NOMO-1 (cell line): ENCODE results near the gene AFAP1.

Experiments used
- DNase-seq, 2 experiments: peaks; one replicate each; lab custom pipeline; 2025; ENCODE audit not compliant: unreplicated experiment in 2 of 2; lab: John Stamatoyannopoulos, UW

The AFAP1 gene

GRCh38 chr4:7867701-7868435, 71.8 kb downstream of the AFAP1 start:
- no peak for DNase-seq

GRCh38 chr4:7867191-7867590, 72.5 kb downstream of the AFAP1 start:
- no peak for DNase-seq

DNA sequence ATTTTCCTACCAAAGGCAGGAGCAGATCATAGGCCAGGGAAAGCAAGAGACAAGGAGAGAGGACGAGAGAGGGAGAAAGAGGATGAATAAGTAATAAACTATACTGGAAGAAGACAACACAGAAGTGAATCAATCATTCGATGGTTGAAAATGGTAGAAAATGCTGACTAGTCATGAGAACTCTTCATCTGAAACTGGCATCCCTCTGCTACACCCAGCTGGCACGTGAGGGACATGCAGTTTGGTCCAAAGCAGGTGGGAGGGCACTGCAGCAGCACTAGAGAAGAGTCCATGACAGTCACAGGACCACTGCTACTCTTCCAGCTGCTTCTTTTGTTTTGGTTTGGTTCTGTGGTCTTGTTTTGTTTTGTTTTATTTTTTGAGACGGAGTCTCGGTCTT, 74.1 kb downstream of the AFAP1 start:
- no peak for DNase-seq

DNA sequence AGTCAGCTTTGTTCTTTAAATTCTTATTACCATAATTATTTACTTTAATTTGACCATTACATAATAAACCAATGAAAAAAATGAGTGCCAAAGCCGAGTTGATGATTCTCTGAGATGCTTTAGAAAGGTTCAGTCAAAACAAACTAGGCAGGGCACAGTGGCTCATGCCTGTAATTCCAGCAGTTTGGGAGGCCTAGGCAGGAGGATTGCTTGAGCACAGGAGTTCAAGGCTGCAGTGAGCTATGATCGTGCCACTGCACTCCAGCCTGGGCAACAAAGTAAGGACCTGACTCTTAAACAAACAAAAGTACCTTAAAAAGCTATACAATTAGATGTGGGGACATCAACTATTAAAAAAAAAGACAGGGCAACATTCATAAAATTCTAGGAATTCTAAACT, 75.0 kb downstream of the AFAP1 start:
- no peak for DNase-seq

- DNase-seq: no peak
Measured at GRCh38 chr4:7863911-7864681, 75.6 kb downstream of the AFAP1 start.

- no peak for DNase-seq
Measured at GRCh38 chr4:7862561-7863192, 77.0 kb downstream of the AFAP1 start.

DNA sequence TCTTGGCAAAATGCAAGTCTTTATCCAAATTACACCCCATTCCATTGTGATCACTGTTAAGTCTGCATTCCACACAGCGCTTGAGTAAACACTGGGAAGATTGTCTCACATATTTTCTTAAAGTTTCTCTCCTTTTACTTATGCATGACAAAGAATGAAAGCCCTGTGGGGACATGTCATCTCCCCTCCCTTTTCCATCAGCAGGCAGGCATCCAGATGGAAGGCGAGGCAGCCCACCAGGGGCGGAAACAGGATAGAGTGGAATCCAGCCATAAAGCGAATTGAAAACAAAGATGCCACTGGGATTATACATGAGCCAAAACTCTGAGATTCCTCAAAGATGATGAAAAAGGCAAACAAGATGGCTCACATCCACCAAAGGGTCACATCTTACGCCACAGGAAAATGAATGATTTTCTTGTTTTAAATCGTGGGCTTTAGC, 78.2 kb downstream of the AFAP1 start:
- DNase-seq: no peak

DNA sequence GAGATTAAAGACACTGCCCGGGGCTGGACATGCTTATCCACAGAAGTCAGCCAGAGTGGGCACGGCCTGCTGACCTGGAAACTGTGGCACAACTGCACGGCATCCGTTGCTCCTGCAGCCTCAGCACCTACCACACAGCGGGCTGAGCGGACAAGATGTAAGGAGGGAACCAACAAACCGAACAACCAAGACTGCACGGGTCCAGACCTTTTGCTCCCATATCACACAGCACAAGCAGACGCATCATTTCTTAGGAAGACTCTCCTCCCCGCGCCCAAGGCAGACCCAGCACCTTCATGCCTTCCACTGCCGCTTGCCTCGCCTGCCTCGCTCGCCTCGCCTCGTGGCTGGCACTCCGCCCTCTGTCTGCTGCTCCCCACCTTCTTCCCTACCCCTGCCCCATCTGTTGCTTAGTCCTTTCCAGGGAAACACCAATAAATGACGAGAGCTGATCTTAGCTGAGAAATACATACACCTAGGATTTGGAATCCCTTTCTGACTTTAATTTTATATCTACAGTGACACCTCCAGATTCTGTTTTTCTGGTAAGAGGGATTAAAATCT, 79.0 kb downstream of the AFAP1 start:
- DNase-seq: no peak

DNA sequence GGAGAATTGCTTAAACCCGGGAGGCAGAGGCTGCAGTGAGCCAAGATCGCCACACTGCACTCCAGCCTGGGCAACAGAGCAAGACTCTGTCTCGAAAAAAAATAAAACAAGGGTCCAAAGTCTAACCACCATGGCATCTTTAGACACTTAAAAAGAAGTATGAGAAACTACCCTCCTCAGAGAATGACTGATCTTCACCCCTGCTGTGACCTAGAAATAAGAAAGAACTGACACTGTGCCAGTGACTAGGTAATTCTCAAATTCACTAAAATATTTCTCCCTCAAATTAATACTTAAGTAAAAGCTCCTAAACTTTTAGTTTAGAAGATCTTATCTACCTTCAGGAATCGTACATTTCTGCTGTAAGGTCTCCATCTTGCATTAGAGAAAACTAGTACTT, 80.3 kb downstream of the AFAP1 start:
- no peak for DNase-seq

GRCh38 chr4:7858498-7858897, 81.2 kb downstream of the AFAP1 start:
- no peak for DNase-seq

- DNase-seq: no peak
Measured at GRCh38 chr4:7857993-7858392, 81.7 kb downstream of the AFAP1 start.

DNA sequence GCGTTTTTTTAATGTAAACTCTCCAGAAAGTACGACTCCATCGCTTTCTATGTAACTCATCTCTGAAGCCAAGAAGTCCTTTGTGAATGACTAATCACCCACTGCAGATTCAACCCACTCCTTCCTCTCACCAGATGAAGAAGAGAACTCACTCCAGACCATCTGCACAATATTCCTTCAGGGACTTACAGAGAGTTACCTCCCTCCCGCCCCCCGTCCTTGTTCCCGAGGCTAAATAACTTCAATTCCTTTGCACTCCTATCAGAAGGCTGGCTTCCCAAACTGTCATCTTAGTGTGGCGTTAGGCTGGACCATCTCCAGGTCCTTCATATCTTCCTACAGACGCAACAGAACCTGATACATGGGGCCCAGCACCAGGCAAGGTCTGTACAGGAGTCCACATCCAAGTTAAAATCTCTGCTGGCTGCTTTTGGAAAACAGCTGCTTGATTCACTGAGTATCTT, 82.4 kb downstream of the AFAP1 start:
- DNase-seq: no peak

DNA sequence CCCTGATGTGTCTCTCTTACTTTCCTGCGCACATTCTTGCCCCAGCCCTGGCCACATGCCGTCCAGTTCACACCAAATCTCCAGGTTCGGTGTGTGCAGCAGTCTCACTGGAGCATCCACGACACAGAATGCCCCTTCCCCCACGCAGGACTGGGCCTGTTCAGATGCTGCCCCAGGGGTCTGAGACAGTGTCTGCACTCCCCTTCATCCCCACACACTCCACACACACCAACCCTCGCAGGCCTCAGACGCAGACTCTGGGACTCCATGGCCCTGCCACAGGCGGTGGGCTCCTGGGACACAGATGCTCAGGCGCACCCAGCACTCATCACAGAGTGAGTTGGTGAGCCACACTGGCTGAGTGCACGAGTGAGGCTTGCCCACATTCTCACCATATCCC, 83.9 kb downstream of the AFAP1 start:
- DNase-seq: no peak

DNA sequence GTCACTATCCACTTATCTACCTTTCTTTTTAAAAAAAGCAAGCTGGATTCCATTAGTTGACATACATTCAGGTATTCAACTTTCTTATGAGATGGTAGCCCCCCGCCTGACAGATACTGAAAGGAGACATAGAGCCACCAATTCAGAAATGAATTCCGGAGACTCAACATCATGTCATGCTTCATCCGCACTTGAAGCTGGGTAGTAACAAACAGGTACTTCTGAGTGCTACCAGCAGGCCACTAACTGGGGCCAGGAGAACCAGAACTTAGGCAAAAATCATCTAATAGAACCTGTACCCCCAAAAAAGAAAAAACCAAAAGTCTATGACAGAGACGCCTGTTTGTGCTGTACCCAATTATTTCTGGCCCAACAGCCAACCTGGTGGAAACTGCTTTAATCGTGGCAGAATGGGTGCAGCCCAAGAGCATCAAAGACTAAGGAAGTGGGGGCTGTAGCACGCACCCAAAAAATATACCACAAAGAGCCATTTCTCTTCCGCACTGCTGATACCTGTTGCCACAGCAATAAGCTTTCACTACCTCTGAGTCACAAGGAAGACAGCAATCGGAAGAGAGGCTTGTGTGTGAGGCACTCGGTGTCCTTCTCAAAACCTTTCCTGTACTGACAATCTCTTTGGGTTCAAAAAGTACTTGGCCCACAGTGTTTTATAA, 84.8 kb downstream of the AFAP1 start:
- no peak for DNase-seq

DNA sequence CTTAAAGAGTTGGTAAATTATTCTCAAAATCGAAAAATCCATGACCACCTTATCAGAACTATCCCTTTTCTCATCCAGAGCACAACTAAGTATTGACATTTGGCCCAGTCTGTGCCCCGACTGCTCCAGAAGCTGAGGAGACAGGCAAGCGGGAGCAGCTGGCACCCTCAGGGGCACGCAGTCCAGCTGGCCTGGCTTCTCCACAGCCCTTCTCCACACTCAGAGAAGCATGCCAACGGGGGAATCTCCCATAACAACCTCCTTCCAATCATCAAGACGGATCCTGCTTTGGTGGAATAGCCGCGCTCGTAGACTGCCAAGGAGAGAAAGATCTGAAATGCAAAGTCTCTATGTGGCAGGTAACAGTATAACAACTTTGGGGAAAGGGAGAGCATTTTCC, 85.4 kb downstream of the AFAP1 start:
- no peak for DNase-seq

- no peak for DNase-seq
Measured at GRCh38 chr4:7853271-7853670, 86.4 kb downstream of the AFAP1 start.

DNA sequence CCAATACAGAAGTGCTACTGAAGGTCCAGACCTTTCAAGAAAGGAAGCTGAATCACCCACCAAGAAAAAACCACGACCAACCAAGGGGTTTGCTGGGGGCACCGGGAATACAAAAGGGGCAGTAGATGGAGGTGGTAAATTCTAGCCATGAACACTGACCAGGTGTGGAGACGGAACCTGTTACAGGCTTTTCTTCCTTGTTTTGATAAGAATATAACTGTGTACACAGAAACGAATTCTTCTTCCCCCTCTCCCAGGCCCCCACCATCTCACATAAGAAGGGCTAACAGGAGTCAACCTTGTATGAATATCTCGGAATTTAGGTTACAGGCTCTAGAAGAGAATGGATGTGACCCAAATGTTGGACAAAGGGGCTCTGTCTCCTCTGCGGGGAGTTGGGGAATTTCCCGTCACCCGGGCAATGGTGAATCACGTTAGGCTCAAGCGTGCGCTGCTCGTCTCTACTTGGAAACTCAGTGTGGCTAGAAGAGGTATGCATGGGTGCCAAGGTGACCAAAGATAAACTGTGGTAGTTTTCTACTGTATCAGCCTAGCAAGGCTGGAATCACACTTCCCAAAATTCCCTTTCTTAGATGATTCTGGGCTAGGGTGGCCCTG, 87.0 kb downstream of the AFAP1 start:
- no peak for DNase-seq

DNA sequence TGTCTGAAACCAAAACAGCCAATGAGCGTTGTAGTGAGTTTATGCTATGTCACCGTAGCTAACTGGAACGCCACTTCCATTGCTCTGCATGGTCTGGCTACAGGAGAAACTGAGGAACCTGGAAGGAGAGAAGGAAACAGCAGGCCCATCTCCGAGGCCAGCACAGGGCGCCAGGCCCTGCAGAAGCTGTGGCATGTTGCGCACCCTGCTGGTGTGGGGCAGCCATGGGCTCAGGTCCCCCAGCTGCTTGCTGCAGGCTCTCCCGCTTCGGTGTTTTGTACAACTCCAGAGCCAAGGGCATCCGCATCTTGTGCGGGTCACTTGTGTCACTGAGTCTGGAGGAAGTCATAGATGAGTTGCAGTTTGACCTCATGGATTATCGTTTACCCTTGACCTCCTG, 89.2 kb downstream of the AFAP1 start:
- DNase-seq: no peak

GRCh38 chr4:7847206-7847605, 92.5 kb downstream of the AFAP1 start:
- DNase-seq: no peak

DNA sequence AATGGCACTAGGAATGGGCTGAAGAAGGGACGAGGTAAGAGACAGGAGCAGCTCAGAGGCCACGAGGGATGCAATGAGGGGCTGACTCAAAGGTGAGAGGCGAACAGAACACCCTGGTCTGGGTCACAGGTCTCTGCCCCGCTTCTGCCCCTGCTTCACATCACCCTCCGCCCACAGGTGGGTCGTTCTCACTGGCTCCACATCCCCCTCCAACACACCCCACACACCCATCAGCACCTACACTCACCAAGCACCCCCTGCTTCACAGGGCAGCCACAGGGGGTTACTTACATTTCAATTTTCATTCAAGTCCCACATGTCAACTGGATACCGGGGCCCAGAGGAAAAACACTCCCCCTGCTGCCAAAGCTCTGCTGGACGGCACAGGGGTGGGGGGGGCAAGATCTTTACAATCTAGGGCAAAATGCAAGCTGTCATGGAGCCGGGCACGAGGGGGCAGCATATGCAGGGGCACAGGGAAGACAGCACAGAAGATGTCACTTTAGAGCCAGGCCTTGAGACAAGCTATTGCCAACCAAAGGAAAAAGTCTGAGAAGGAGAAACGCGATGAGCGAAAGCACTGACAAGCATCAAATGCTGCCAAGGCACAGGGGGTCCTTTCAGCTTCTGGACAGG, 94.0 kb downstream of the AFAP1 start:
- no peak for DNase-seq
